ENCODE results near the gene VPS13C.

The VPS13C gene

DNA sequence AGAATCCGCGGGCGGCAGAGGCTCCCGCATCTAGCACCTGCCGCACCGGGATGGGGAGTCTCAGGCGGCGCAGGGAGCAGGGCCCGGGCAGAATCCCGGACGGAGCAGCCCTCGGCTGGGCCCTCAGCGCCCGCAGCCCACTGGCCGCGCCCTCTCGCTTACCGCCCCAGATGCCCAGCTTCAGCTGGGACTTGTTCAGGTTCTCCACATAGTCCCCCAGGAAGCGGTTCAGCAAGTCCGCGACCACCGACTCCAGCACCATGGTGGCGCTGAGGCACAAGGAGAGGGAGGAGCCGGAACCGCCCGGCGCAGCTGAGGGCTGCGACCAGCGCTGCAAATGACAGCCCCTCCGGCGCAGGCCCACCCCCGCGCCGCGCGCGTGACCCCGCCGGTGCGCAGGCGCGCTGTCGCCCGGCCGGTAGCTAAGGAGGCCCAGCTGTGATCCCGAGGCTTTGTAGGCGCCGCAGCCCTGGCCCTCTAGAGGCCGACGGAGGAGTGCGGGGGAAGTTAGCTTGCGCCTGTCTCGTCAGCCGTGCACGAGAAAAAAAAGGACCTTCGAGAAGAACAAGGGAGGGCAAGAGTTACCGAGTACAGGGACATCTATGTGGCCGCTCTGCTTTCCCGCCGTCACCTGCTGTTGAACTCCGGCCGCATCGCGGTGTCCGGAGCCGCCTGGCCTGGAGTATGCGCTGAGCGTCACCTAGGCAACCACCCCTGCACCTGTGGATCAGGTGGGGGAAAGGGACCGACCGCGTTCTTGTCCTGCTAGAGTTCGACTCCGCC is at the start of gene VPS13C:
VPS13C (minus strand) TSS at position 335 of the 783 bp plus-strand sequence; CDS start at position 262, 73 bp downstream.
- peak; percentile 77 to 87 for DNase-seq (ENCODE audit: low read depth in 2 of 2)

DNA sequence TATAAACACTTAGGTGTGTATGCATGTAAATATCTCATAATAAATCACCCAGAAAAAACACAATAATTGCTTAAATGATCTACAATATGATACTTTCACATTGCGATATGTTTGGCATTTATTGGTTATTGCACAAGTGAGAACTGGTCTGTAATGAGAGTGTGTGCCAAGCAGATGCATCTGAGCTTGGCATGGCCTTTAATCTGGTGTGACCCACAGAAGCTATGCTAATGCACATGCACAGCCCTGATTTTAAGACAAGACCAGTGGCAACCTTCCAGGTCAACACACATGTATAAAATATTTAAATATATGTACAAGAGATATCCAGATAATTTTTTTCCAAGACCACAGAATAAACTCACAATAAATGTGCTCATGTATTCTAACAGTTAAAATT is 49.2 kb upstream of the VPS13C start:
- DNase-seq (ENCODE audit: low read depth in 2 of 2): no peak

DNA sequence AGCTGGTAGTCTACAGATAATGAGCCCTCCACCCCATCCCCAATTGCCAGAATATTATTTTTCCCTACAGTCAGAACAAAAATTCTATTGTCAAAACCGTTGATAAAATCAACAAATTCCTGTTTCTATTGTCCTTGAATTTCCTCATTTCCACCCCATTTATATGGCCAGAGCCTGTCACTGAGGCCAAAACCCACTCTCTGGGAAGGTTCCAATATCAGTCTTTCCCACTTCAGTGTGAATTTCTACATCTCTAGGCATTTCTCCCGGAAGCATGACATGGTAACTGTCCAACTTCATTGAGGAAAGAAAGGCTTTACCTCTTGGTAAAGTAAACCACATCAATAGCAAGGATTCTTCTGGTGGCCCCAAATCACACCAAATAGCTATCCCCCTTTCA is 48.2 kb upstream of the VPS13C start:
- DNase-seq (ENCODE audit: low read depth in 2 of 2): no peak

- no peak for DNase-seq (ENCODE audit: low read depth in 2 of 2)
Observed at GRCh38 chr15:62107571-62108121, 47.4 kb upstream of the VPS13C start.

- no peak for DNase-seq (ENCODE audit: low read depth in 2 of 2)
Observed at GRCh38 chr15:62106096-62106495, 45.8 kb upstream of the VPS13C start.

- DNase-seq (ENCODE audit: low read depth in 2 of 2): no peak
Observed at GRCh38 chr15:62105266-62105665, 45.0 kb upstream of the VPS13C start.

DNA sequence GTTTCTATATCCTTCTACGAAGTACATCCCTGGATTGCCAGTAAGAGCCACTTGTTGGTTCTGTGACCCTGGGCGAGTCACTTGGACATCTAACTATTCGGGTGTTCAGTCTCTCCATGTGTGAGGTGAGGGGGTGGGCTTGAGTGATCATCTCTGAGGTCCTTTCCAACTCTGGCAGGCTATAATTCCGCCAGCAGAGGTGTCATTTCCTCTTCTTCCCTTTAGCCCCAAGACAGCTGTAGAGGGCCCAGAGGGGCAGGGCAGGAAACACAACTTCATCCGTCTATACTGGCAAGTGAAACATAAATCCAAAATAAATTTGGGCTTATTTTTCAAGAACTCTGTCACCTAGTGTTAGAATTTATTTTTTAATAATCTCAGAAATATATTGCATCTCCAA is 44.6 kb upstream of the VPS13C start:
- DNase-seq (ENCODE audit: low read depth in 2 of 2): no peak

- no peak for DNase-seq (ENCODE audit: low read depth in 2 of 2)
Observed at GRCh38 chr15:62104401-62104800, 44.2 kb upstream of the VPS13C start.

GRCh38 chr15:62103431-62103830 is 43.2 kb upstream of the VPS13C start:
- no peak for DNase-seq (ENCODE audit: low read depth in 2 of 2)

DNA sequence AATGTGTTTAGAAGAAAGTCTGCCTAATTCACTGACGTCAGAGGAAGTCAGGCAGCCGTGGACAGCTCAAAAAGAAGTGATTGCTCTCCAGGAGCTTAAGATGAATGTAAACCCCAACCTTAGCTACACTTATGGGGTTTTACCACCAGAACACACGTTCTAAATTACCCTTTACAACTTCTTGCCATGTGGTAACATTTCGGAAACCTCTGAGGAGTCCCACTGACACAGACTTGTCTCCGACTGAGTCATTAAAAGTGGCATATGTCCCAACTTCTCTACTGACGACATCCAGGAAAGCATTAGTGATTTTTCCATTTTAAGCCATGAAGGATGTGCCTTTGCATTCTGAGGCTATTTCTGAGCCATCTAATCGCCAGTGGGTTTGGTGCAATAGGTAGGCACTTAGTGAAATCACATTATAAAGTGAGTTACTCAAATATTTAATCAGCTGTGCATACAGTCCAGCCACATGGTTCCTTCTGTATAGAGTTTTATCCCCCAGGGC is 38.9 kb upstream of the VPS13C start:
- DNase-seq (ENCODE audit: low read depth in 2 of 2): no peak

DNA sequence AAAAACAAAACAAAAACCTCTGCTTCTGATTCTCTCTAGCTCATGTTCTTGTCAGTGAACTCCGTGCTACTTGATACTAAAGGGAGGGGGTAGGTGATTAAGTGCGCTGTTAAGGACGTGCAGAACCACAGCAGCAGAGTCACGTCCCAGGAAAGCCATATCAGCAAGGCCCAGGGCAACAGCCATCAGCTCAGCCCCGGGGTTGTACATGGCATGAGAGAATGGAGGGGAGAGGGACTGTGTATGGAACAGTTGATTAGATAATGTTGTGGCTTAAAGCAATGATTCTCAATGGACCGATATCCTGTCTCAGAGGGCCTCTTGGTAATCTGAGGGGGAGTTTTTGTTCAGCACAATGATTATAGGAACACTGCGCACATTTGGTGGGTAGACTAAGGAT is 34.1 kb upstream of the VPS13C start:
- DNase-seq (ENCODE audit: low read depth in 2 of 2): no peak

DNA sequence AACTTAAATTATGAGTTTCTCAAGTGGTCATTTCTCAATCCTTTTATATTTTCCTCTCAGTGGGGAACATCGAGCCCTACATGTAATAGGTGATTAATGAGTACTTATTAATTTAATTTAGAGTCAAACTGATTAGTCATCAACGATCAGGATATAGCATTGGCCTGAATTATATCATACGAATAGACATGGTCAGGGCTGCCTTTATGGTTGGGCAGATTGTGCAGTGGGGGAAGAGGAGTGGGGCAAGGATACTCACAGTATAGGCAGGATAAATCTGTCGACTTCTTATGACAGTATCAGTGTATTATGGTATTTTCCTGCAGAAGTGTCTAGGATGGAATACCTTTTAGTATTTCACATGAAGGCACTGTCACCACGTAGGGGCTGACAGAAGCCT is 33.6 kb upstream of the VPS13C start:
- no peak for DNase-seq (ENCODE audit: low read depth in 2 of 2)

GRCh38 chr15:62090988-62091387 is 30.7 kb upstream of the VPS13C start:
- DNase-seq (ENCODE audit: low read depth in 2 of 2): no peak

DNA sequence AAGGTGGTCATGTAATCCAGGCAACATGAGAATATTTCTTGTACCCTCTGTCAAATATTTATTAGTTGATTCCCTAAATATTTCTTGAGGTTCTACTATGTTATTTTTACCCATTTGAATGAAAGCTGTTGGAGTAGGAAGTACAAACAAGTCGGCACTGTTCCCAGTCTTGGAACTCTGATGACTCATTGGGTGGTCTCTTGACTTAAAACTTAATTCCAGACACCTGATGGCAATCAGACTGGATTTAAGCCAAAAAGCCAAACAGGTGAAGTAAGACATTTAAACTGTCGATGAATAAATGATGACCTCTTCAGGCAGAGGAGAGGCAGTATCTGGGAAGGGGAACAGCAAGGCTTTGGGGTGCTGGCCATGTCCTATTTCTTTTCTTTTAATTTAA is 29.4 kb upstream of the VPS13C start:
- no peak for DNase-seq (ENCODE audit: low read depth in 2 of 2)

DNA sequence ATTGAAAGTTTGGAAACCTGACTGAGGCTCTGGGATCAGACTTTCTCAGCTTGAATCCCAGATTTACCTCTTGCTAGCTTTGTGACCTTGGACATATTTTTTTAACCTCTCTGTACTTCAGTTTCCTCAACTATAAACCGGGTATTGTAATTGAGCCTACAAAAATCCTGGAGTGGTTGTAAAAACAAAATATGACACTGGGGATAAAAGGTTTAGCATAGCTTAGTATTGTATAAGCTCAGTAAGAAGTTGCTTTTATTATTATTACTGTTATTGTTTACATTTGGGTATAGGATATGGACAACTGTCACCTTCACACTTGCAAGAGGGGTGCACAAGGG is 28.1 kb upstream of the VPS13C start:
- no peak for DNase-seq (ENCODE audit: low read depth in 2 of 2)

GRCh38 chr15:62087671-62088352 is 27.6 kb upstream of the VPS13C start:
- no peak for DNase-seq (ENCODE audit: low read depth in 2 of 2)

DNA sequence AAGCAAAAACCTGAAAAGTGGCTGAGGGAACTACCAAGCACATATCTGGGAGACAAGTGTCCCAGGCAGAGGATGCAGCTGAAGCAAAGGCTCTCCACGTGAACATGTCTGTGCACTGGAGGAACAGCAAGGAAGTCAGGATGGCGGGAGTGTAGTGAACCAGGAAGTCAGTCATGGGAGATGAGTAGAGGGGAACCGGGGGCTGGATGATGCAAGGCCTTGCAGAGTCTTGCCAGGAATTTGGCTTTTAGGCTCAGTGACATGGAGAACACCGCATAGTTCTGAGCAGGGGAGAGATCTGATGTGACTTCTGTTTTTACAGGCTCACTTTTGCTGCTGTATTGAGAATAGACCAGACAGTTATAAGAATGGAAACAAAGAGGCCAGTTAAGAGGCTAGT is 25.5 kb upstream of the VPS13C start:
- DNase-seq (ENCODE audit: low read depth in 2 of 2): no peak

DNA sequence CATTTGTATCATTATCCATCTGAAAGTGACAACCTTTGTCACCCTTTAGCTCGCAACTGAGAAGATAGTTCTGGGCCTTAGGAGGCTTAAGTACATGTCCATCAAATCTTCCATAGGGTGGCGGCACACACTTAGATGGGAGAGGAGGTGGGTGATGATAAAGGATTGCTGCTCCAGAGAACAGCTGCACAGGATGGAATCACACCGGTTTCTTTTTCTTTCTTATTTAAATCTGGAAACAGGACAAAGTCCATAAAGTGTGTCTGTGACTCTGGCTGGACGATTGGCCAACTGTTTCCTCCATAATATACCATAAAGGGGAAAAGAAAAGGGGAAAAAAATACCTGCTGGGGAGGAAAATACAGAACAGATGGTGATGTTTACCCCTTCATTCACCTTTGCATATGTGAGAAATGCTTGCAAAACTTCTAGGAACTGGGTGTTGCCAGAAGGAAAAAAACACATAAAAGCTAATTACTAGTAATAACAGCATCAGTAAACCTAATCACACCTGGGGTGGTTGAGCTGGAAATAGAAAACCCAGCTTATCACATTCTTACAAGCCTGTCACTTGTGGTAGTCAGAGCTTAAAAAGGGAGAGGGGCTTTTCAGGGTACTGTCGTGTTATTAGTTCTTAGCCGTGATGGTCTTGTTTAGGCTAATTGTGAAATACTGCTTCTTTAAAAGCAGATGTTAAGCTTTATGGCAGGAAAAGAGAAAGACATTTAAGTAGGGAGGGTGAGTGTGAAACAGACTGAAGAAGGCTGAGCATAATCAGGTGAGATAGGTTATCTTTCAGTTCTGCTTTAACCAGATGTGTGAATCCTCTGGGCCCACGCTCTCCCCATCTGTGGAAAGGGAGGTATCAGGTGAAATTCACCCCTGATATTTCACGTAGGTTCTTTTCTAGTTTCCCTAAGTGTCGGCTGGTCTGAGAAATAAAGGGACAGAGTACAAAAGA is 23.2 kb upstream of the VPS13C start:
- DNase-seq (ENCODE audit: low read depth in 2 of 2): no peak

- no peak for DNase-seq (ENCODE audit: low read depth in 2 of 2)
Observed at GRCh38 chr15:62079594-62079993, 19.3 kb upstream of the VPS13C start.

DNA sequence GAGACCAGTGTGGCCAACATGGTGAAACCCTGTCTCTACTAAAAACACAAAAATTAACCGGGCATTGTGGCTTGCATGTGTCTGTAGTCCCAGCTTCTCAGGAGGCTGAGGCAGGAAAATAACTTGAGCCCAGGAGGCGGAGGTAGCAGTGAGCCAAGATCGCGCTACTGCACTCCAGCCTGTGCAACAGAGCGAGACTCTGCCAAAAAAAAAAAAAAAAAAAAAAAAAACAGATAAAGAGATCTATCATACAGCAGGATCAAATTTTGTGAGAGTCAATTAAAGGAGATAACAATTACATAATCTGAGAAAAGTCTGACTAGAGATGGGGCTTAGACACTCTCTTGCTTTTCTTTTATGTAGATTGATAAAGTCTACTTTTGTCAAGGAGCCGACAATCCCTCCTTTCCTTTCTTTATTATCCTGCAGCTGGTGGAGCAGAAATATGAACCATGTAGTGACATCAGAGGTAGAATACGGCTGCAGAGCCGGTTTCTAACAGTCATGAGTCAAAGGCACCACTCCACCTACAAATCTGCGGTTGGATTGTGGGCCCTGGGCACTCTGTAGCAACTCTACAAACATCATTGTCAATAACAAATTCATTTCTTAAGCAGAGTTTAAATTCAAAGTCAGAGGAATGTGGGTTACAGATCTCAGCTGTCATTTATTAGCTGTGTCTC is 15.5 kb upstream of the VPS13C start:
- no peak for DNase-seq (ENCODE audit: low read depth in 2 of 2)

GRCh38 chr15:62071711-62072308 is 11.6 kb upstream of the VPS13C start:
- DNase-seq (ENCODE audit: low read depth in 2 of 2): no peak

All from stimulated activated CD4-positive, alpha-beta T cell treated with anti-CD3 and anti-CD28 coated beads, Interleukin-4, amount 100 ng/mL, for 48 hours (primary cell).